Measurements from ENCODE around the gene UROC1. TPM values are rescaled to one million over a fixed set of nuclear protein-coding genes. Genes with fewer than 3 reads are reported as not detected.

The UROC1 gene
- total RNA-seq, 1 experiment from 2014 or later, result not detected

DNA sequence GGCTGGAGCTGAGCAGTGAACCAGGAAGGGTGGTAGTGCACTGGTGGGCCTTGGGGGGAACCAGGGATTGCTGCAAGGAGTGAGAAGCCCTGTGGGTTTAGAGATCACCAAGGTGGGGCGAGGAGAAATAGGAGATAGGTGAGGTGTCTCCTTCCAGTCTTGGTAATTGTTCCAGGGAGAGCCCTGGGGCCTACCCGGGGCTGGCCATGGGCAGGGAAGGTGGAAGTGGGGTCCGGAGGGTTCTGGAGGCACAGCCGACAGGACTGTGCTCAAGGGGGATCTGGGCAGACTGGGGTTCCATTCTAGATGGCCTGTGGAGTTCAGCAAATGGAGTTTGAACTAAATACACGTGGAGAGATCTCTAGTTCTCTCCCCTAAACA, 10.8 kb upstream of the UROC1 start:
- Histone ChIP-seq H3K4me1 (ENCODE audit: insufficient read depth, low read length, poor library complexity, severe bottlenecking) (peaks cover 14% of the 10 kb centered on the region), H3K27ac (ENCODE audit: low read depth, low read length, poor library complexity, severe bottlenecking) (no peak overlapping the region), H3K27me3 (replicated peaks; ENCODE audit: insufficient read depth, low read depth, low read length, poor library complexity) (peaks cover 15% of the 10 kb centered on the region), H3K36me3 (ENCODE audit: insufficient read depth, low read length, poor library complexity, severe bottlenecking) (no peaks in the 10 kb centered on the region), H3K4me3 (ENCODE audit: low read depth, low read length, poor library complexity, severe bottlenecking) (no peak overlapping the region), H3K9me3 (ENCODE audit: low read depth, low read length, poor library complexity, severe bottlenecking) (no peaks in the 10 kb centered on the region)
- intact Hi-C loops (cut with micrococcal nuclease; ENCODE audit: unreplicated experiment), result loop anchor here (10.0 kb wide), 1 partner anchor 126 kb away; the partner anchor contains the start of gene TXNRD3
- BruUV-seq (replicated peaks), result no TSS peak
- ChIA-PET CTCF (no interaction called here), POLR2A (ENCODE audit: low non-redundant PET) (no interaction called here)
- DNase-seq (ENCODE audit: low spot score), result no peak
- TF ChIP-seq EZH2 (IDR thresholded peaks at IDR 0.05; ENCODE audit: borderline replicate concordance, low read depth, low read length, poor library complexity, severe bottlenecking) (no peak), CTCF (conservative IDR thresholded peaks at IDR 0.05; ENCODE audit: low read depth, low read length) (no peak)

DNA sequence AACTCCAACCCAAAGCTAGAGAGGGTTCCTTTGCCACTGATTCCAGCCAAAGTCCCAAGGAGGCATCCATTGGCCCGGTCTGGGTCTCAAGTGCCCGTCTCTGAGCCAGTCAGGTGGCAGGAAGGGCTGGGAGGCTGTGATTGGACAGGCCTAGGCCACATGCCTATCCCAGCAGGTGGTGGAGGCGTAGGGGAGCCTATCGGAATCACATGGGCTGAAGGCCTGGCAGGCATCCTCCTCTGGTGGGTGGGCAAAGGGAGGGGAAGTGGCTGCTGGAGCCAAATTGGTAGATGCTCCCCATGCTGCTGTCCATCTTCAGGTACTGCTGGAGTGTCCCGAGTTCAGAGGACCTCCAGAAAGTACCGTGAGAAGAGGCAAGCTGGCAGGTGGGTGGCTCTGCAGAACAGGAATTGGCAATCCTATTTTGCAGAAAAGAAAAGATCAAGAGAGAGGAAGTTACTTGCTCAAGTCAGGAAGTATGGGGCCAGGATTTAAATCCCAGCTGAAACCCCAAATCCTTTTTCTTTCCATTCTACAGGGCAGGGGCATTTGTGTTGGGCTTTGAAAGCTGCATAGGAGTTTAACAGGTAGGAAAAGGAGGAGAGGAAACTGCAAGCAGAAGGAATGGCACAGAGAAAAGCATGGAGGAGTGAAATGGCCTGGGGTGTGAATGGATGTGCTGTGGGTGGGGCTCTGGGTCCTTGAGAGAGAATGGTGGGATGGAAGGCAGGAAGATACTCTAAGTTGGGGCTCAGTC, 10.1 kb upstream of the UROC1 start:
- ChIA-PET POLR2A (ENCODE audit: low non-redundant PET) (no interaction called here), CTCF (no interaction called here)

DNA sequence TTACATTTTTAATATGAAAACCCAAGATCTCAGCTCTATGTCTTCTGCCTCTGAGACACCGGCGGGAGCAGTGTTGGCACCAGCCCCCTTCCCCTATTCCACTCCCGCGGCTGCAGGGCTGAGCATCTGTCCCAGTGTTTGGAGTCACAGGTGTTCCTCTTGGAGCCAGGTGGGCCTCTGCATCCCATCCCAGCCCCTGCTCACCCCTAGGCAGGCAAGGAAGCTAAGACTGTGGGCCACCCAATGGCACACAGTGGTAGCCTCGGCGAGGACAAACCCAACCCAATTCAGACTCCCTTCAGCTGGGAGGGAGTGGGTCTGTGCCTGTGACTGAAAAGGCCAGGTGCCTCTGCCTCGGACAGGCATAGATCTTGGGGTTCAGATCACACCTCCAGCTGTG, 9.4 kb upstream of the UROC1 start:
- intact Hi-C loops (cut with micrococcal nuclease; ENCODE audit: unreplicated experiment), result loop anchor here (10.0 kb wide), 1 partner anchor 128 kb away; the partner anchor contains the start of gene TXNRD3
- ChIA-PET POLR2A (ENCODE audit: low non-redundant PET) (no interaction called here), CTCF (no interaction called here)
- TF ChIP-seq EZH2 (IDR thresholded peaks at IDR 0.05; ENCODE audit: borderline replicate concordance, low read depth, low read length, poor library complexity, severe bottlenecking), result no peak
- TF ChIP-seq CTCF (conservative IDR thresholded peaks at IDR 0.05; ENCODE audit: low read depth, low read length), result no peak
- Histone ChIP-seq H3K4me3 (ENCODE audit: low read depth, low read length, poor library complexity, severe bottlenecking) (no peak overlapping the region), H3K27ac (ENCODE audit: low read depth, low read length, poor library complexity, severe bottlenecking) (no peak overlapping the region), H3K9me3 (ENCODE audit: low read depth, low read length, poor library complexity, severe bottlenecking) (no peaks in the 10 kb centered on the region), H3K4me1 (ENCODE audit: insufficient read depth, low read length, poor library complexity, severe bottlenecking) (peaks cover 14% of the 10 kb centered on the region), H3K27me3 (replicated peaks; ENCODE audit: insufficient read depth, low read depth, low read length, poor library complexity) (peaks cover 6% of the 10 kb centered on the region), H3K36me3 (ENCODE audit: insufficient read depth, low read length, poor library complexity, severe bottlenecking) (no peaks in the 10 kb centered on the region)
- BruUV-seq (replicated peaks), result no TSS peak
- no peak for DNase-seq (ENCODE audit: low spot score)

More for the DNA sequence above, 10.1 kb upstream of the UROC1 start:
- Histone ChIP-seq H3K27ac (ENCODE audit: low read depth, low read length, poor library complexity, severe bottlenecking) (no peak overlapping the region), H3K27me3 (replicated peaks; ENCODE audit: insufficient read depth, low read depth, low read length, poor library complexity) (peaks cover 9% of the 10 kb centered on the region), H3K4me3 (ENCODE audit: low read depth, low read length, poor library complexity, severe bottlenecking) (no peak overlapping the region), H3K36me3 (ENCODE audit: insufficient read depth, low read length, poor library complexity, severe bottlenecking) (no peaks in the 10 kb centered on the region), H3K9me3 (ENCODE audit: low read depth, low read length, poor library complexity, severe bottlenecking) (no peaks in the 10 kb centered on the region), H3K4me1 (ENCODE audit: insufficient read depth, low read length, poor library complexity, severe bottlenecking) (peaks cover 14% of the 10 kb centered on the region)
- intact Hi-C loops (cut with micrococcal nuclease; ENCODE audit: unreplicated experiment), result loop anchor here (10.0 kb wide), 1 partner anchor 127 kb away; the partner anchor contains the start of gene TXNRD3
- no TSS peak for BruUV-seq (replicated peaks)
- peak; percentile 39 for DNase-seq (ENCODE audit: low spot score)
- no peak for TF ChIP-seq CTCF (conservative IDR thresholded peaks at IDR 0.05; ENCODE audit: low read depth, low read length)
- TF ChIP-seq EZH2 (IDR thresholded peaks at IDR 0.05; ENCODE audit: borderline replicate concordance, low read depth, low read length, poor library complexity, severe bottlenecking), result no peak
